ENCODE data around the gene FSD1L. TPM values are rescaled to one million over a fixed set of nuclear protein-coding genes. Genes with fewer than 3 reads are reported as not detected.

The FSD1L gene
- total and polyA plus RNA-seq, 12 donors, result 2.6 to 11.1 (median 6.7) TPM

DNA sequence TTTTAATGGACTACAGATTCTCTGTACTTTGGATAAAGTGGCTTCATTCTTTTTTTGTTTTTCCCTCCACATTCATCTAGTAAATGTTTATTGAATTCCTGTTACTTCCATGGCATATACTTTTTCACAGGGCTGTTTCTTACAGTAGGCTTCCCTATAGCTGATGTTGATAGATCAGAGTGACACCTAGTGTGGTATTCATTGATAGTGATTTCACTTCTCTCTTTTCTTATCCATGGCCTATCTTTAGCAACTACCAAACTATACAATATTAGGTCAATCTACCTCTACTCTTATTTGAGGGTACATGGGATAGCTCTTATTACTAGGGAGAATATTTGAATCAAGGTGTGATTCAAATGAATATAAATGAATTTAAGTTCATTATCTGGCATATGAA lies 35.8 kb downstream of the FSD1L start:
- Histone ChIP-seq H3K27me3 (no peaks in the 10 kb centered on the region), H3K4me1 (replicated peaks in 1 of 2) (no peaks in the 10 kb centered on the region), H3K36me3 (replicated peaks in 1 of 2) (no peaks in the 10 kb centered on the region), H3K9me3 (replicated peaks in 1 of 3) (no peaks in the 10 kb centered on the region), H3K4me3 (no peak overlapping the region), H3K27ac (no peak overlapping the region)
- no peak for DNase-seq
- intact Hi-C loops (cut with DNase I), result no loop called here
- TF ChIP-seq POLR2A (IDR thresholded peaks at IDR 0.05) (no peak), CTCF (IDR thresholded peaks at IDR 0.05) (no peak)

- no peak overlapping the region for H3K4me3 ChIP-seq
- no peaks in the 10 kb centered on the region for H3K36me3 ChIP-seq (replicated peaks in 1 of 2)
- no peaks in the 10 kb centered on the region for H3K27me3 ChIP-seq
- DNase-seq, result no peak
- TF ChIP-seq CTCF (IDR thresholded peaks at IDR 0.05) (no peak), POLR2A (IDR thresholded peaks at IDR 0.05) (no peak)
- H3K27ac ChIP-seq, result no peak overlapping the region
- H3K9me3 ChIP-seq (replicated peaks in 1 of 3), result no peaks in the 10 kb centered on the region
- 46 to 62% (median 55%) methylated on average over 2 of the region's 2 CpGs for WGBS, 4 donors
- no peaks in the 10 kb centered on the region for H3K4me1 ChIP-seq (replicated peaks in 1 of 2)
- intact Hi-C loops (cut with DNase I), result no loop called here
Observed at GRCh38 chr9:105484226-105484625, 36.4 kb downstream of the FSD1L start.

DNA sequence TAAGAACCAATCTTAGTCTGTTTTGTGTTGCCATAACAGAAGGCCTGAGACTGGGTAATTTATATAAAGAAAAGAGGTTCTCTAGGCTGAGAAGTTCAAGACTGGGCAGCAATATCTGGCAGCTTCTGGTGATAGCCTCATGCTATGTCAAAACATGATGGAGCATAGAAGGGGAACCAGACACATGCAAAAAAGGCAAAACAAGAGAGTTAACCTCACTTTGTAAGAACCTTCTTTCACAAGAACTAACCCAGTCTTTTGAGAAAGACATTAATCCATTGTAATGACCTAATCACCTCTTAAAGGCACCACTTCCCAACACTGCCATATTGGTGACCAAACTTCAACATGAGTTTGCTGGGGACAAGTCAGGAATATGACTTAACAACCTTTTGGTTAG lies 37.3 kb downstream of the FSD1L start:
- no peak for TF ChIP-seq POLR2A (IDR thresholded peaks at IDR 0.05)
- TF ChIP-seq CTCF (IDR thresholded peaks at IDR 0.05), result no peak
- H3K36me3 ChIP-seq (replicated peaks in 1 of 2), result no peaks in the 10 kb centered on the region
- intact Hi-C loops (cut with DNase I), result no loop called here

GRCh38 chr9:105496826-105497225 lies 49.0 kb downstream of the FSD1L start:
- no peak for TF ChIP-seq CTCF (IDR thresholded peaks at IDR 0.05)
- no peak for TF ChIP-seq POLR2A (IDR thresholded peaks at IDR 0.05)
- no peak overlapping the region for H3K27ac ChIP-seq
- no peak overlapping the region for H3K4me3 ChIP-seq
- no peaks in the 10 kb centered on the region for H3K27me3 ChIP-seq
- no peaks in the 10 kb centered on the region for H3K9me3 ChIP-seq (replicated peaks in 1 of 3)
- intact Hi-C loops (cut with DNase I), result no loop called here
- no peaks in the 10 kb centered on the region for H3K36me3 ChIP-seq (replicated peaks in 1 of 2)
- DNase-seq, result no peak
- no peaks in the 10 kb centered on the region for H3K4me1 ChIP-seq (replicated peaks in 1 of 2)
- WGBS, 4 donors, result 87 to 90% (median 88%) methylated on average over 2 of the region's 2 CpGs

More for the DNA sequence above, 37.3 kb downstream of the FSD1L start:
- Histone ChIP-seq H3K27ac (no peak overlapping the region), H3K4me1 (replicated peaks in 1 of 2) (no peaks in the 10 kb centered on the region), H3K27me3 (no peaks in the 10 kb centered on the region), H3K4me3 (no peak overlapping the region), H3K9me3 (replicated peaks in 1 of 3) (no peaks in the 10 kb centered on the region)
- DNase-seq, result no peak
